ENCODE results near the gene GABRR1.

GRCh38 chr6:89184344-89184743 lies 32.8 kb downstream of the GABRR1 start:
- TF ChIP-seq ZNF263 (CRISPR knock-in tag; IDR thresholded peaks at IDR 0.05) (no peak), CTCF (CRISPR knock-in tag; IDR thresholded peaks at IDR 0.05) (no peak), POLR2A (IDR thresholded peaks at IDR 0.05; ENCODE audit: insufficient read depth in 1 of 2, low read depth in 2 of 2, low read length in 2 of 2) (no peak), ZNF180 (CRISPR knock-in tag; IDR thresholded peaks at IDR 0.05; ENCODE audit: borderline replicate concordance, low read depth) (no peak), TCF12 (IDR thresholded peaks at IDR 0.05) (no peak), TCF12 (CRISPR knock-in tag; IDR thresholded peaks at IDR 0.05) (no peak), HNF4G (IDR thresholded peaks at IDR 0.05; ENCODE audit: borderline replicate concordance, low read depth, low read length) (no peak), HNF4G (CRISPR knock-in tag; IDR thresholded peaks at IDR 0.05; ENCODE audit: borderline replicate concordance, low read depth) (no peak), ARID4A (CRISPR knock-in tag; IDR thresholded peaks at IDR 0.05; ENCODE audit: borderline replicate concordance) (no peak), PCBP2 (optimal IDR thresholded peaks at IDR 0.05; ENCODE audit: low read depth, low read length, poor library complexity, severe bottlenecking) (no peak), TOE1 (CRISPR knock-in tag; IDR thresholded peaks at IDR 0.05) (no peak), ZFP37 (CRISPR knock-in tag; IDR thresholded peaks at IDR 0.05; ENCODE audit: borderline replicate concordance) (no peak), POLR2AphosphoS2 (IDR thresholded peaks at IDR 0.05; ENCODE audit: low read depth, low read length) (no peak)
